ENCODE measurements around the gene SPATA20.
A peak's percentile ranks its signal among the peaks of the same experiment; 100 is the strongest.

SPATA20 gene

DNA sequence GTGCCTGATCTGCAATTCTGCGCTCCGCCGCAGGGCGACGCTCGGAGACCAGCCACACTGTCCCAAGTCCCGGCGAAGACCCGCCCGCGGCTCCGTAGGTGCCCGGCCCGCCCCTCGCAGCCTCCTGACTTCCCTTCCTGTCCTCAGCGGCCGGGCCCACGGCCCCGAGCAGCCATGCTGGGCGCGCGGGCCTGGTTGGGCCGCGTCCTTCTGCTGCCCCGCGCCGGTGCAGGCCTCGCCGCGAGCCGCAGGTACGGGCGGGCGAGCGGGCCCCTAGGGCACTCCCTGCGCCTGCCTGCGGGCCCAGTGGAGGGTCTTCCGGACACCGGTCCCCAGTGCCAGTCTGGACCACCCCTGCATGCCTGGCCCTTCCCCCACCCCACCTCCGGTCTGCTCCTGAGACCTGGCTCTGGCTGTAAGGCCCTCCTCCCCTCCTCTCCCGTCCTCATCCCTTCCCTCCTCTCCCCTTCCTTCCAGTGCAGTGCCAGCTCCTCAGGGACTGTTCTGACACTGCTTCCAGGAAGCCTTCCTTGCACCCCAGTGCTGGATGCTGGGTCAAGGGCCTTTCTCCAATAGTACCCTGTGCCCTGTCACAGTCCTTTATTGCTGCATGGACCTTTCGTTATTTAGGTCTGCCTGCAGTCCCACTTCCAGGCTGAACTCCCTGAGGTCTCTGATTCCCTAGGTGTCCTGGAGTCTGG is at the start of gene SPATA20:
TSS of gene SPATA20 (plus strand) at position 140 of the 701 bp plus-strand sequence. CDS start at position 175, 35 bp downstream.
- DNase-seq (ENCODE audit: low spot score), result peak; percentile 96

DNA sequence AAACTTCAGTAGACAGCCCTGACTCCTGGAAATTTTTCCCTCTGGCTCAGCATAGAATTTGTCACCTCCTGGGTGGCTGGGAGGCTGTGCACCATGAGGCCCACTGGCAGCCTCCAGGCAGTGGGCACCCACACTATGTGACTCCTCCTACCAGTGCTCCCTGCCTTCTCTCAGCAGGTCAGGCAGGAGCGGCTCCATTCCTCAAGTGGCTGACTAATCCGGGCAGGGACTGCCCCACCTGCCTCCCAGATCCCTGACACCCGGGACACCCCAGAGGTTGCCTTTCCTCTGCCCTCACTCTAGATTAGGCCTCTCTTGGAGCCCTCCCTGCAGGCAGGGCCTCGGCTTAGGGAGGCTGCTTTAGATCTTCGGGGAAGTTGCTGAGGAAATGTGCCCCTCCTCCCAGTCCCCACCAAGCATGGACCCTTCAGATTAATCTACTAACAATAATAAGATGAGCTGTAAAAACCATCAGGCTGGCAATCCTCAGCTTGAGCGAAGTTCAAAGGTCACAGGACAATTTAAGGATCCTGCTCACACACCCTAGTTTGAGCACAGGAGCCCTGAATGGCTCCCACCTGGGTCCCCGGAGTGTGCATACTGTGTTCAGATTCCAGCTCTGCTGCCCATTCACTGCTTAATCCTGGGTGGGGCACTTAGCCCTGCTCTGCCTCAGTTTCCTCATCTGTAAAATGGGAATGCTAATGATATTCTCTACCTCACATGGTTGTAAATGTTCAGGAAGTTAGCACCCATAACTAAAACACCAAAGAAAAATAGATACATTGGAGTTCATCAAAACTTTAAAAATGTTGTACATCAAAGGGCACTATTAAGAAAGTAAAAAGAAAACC is 48.7 kb upstream of the SPATA20 start:
- DNase-seq (ENCODE audit: low spot score), result no peak

GRCh38 chr17:50499270-50499669 is 47.7 kb upstream of the SPATA20 start:
- DNase-seq (ENCODE audit: low spot score), result no peak

DNA sequence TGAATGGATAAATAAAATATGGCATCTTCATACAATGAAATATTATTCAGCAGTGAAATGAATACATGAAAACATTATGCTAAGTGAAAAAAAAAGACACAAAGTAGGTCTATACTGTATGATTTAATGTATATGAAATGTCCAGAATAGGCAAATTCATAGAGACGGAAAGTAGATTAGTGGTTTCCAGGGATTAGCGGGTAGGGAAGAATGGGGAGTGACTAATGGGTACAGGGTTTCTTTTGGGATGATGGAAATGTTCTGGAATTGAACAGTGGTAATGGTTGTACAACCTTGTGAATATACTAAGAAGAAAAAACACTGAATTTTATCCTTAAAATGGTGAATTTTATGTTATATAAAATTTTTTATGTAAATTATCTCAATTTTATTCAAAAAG is 47.3 kb upstream of the SPATA20 start:
- DNase-seq (ENCODE audit: low spot score), result no peak

GRCh38 chr17:50501054-50501453 is 45.9 kb upstream of the SPATA20 start:
- DNase-seq (ENCODE audit: low spot score), result no peak

DNA sequence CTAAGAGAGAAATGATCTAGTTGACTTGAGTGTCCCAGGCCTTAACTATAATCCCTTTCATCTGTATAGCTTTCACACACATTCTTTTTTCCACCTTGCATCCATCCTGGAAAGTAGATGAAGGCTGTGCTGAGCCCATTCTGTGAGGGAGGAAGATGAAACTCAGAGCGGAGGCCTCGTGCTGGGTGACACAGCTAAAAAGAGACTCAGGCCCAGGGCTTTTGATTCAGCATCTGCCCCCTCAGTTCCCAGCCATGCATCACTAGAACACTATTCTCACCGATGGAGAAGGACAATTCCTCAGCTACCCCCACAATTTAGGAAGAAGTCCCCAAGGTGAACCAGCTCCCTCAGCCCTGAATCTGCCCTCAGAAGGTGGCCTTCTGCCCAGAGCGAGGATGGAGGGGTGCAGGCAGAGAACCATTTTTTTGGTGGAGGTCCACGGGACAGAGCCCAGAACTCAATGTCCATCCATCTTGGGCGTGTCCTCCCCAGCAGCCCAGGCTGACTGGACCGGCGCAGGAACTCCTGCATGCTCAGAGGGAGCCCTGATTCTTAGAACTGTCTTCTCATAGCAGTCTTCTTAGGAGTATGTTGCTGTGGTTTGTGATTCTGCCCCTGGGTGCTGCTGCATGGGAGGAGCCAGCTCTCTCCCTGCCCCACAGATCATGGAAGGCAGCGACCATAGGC is 44.5 kb upstream of the SPATA20 start:
- no peak for DNase-seq (ENCODE audit: low spot score)

GRCh38 chr17:50505591-50506130 is 41.3 kb upstream of the SPATA20 start:
- DNase-seq (ENCODE audit: low spot score), result no peak

DNA sequence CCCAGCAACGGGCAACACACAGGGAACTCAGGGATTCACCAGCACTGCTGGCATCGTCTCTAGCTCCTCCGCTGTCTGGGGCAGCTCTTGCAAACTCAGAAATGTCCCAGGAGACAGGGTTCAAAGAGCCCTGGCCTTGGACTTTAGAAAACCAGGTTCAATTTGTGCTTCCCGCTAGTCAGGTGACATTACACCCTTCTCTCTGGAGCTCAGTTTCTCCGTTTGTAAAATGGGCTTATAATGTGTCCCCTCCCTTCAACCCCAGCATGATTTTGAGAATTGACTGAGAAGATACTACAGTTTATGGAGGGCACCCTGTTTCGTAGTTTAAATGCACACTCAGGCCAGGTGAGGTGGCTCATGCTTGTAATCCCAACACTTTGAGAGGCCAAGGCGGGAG is 40.7 kb upstream of the SPATA20 start:
- DNase-seq (ENCODE audit: low spot score), result no peak

DNA sequence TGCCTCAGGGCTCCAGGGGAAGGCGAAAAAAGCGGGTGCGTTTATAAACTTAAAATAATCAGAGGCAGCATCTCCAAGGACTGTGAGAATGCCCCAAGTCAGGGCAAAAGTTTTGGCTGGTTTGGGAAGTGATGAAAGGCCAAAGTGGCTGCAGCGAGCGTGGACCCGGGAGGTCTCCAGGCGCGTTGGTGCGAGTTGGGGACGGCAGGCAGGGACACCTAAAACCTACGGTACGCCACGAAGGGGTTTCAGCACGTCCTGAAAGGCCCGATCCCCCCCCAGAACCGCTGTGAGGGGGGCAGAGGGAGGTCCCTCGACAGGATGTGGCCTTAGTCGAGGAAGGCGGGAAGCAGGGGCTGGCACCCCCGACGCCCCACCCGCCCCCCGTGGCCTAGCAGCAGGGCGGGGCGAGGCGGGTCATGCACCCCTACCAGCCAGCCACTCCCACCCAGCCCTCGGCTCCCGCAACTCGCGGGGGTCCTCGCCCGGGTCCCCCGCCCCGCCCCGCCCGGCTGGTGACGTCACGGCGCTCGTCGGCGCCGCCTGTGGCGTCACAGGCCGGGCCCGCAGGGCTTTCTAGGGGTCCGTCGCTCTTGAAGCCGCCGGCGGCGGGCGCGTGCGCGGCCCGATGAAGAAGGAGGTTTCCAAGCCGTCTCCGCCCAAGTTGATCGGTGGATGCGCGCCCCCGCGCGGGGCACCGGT is 39.0 kb upstream of the SPATA20 start, which contains the start of gene MYCBPAP:
TSS of gene MYCBPAP (plus strand) at position 569 of the 702 bp plus-strand sequence. CDS start 236 bp downstream, outside the sequence.
- DNase-seq (ENCODE audit: low spot score), result peak; percentile 93

- no peak for DNase-seq (ENCODE audit: low spot score)
Observed at GRCh38 chr17:50508573-50509460, 38.2 kb upstream of the SPATA20 start.

- DNase-seq (ENCODE audit: low spot score), result no peak
Observed at GRCh38 chr17:50511058-50511457, 35.9 kb upstream of the SPATA20 start.

DNA sequence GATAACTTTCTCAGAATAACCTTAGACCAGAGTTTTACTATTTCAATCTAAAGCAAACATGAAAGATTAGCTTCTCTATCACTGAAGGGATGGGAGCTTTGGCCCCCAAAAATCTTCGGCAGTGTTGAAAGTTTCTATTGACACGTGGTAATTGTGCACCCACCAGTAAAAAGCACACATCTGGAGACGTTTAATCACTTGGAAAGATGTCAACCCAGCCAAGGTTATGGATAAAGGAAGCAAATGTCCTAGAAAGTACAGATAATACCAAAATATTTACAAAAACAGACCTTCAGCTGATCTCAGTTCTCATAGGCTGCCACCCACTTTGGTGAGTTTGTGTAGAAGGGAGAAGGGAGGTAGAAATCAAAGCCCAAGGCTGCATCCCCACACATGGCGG is 33.5 kb upstream of the SPATA20 start:
- DNase-seq (ENCODE audit: low spot score), result no peak

DNA sequence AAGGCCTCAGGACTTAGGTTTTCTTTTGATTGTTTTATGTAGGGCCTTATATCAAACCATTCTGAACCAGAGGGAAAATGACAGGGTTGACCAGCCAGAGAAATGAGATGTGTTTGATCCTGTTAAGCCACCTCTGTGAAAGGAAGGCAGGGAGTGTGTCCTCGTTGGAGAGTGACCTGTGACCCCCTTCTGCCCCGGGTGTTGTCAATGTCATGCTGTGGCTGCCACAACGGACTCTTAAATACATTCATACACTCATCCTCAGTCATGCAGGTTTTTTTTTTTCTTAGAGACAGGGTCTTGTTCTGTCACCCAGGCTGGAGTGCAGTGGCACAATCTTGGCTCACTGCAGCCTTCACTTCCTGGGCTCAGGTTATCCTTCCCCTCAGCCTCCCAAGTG is 32.6 kb upstream of the SPATA20 start:
- DNase-seq (ENCODE audit: low spot score), result no peak

GRCh38 chr17:50514936-50515702 is 31.9 kb upstream of the SPATA20 start:
- no peak for DNase-seq (ENCODE audit: low spot score)

GRCh38 chr17:50517011-50517410 is 30.0 kb upstream of the SPATA20 start:
- DNase-seq (ENCODE audit: low spot score), result no peak

- no peak for DNase-seq (ENCODE audit: low spot score)
Observed at GRCh38 chr17:50517504-50518383, 29.2 kb upstream of the SPATA20 start.

- no peak for DNase-seq (ENCODE audit: low spot score)
Observed at GRCh38 chr17:50518384-50519023, 28.5 kb upstream of the SPATA20 start.

GRCh38 chr17:50519141-50519834 is 27.7 kb upstream of the SPATA20 start:
- no peak for DNase-seq (ENCODE audit: low spot score)
